PFSK-1 (cell line): ENCODE results near the gene LZTFL1.

Experiments used
- FOXP2 ChIP-seq: optimal IDR thresholded peaks from 2 replicates; pipeline ENCODE3; 2011; ENCODE audit warnings: borderline replicate concordance, control low read depth, inconsistent platforms; ENCODE audit not compliant: insufficient read depth; ENCODE audit errors: extremely low read length, extremely low read depth
- POLR2AphosphoS5 ChIP-seq: IDR thresholded peaks from 2 replicates; pipeline ENCODE4 v1.6.1; 2012; ENCODE audit warnings: low read depth, mild to moderate bottlenecking, control low read depth, low read length, moderate library complexity
- SIN3A ChIP-seq: IDR thresholded peaks from 2 replicates; pipeline ENCODE4 v1.6.1; 2012; ENCODE audit warnings: mild to moderate bottlenecking, low read length, moderate library complexity, borderline replicate concordance; ENCODE audit not compliant: insufficient read depth
- TAF1 ChIP-seq: IDR thresholded peaks from 2 replicates; pipeline ENCODE4 v1.6.1; 2012; ENCODE audit warnings: low read length, control low read depth, borderline replicate concordance; ENCODE audit not compliant: insufficient read depth
- TF ChIP-seq, protein P1 (sequence below), 2 experiments: IDR thresholded peaks; 2 replicates each; pipeline versions ENCODE4 v1.6.1 to v1.8.0; 2011 to 2012; ENCODE audit warnings: low read depth in 2 of 2, low read length in 2 of 2, control low read depth in 1 of 2, inconsistent platforms in 1 of 2, mild to moderate bottlenecking in 1 of 2, moderate library complexity in 1 of 2; ENCODE audit not compliant: insufficient read depth in 1 of 2

DNA sequence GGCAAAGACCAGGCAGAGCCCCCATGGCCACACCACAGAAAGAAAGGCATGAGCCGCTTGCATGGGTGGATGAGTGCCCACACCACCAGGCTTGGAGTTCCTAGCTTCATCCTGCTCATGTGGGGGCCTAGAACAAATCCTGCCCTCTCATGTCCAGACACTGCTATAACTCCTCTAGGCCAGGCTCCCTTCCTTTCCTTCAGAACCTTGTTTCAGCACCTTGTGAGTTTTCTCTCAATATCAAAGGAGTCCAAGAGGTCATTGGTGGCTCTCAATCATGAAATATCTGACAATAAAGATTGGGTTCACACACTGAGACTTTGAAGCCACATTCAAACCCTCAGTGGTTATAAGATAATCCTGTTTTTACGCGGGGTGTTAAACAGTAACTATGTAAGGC lies 58.3 kb downstream of the LZTFL1 start:
- TF ChIP-seq TAF1 (no peak), SIN3A (no peak), POLR2AphosphoS5 (no peak), FOXP2 (no peak)
- TF ChIP-seq, protein P1, sequence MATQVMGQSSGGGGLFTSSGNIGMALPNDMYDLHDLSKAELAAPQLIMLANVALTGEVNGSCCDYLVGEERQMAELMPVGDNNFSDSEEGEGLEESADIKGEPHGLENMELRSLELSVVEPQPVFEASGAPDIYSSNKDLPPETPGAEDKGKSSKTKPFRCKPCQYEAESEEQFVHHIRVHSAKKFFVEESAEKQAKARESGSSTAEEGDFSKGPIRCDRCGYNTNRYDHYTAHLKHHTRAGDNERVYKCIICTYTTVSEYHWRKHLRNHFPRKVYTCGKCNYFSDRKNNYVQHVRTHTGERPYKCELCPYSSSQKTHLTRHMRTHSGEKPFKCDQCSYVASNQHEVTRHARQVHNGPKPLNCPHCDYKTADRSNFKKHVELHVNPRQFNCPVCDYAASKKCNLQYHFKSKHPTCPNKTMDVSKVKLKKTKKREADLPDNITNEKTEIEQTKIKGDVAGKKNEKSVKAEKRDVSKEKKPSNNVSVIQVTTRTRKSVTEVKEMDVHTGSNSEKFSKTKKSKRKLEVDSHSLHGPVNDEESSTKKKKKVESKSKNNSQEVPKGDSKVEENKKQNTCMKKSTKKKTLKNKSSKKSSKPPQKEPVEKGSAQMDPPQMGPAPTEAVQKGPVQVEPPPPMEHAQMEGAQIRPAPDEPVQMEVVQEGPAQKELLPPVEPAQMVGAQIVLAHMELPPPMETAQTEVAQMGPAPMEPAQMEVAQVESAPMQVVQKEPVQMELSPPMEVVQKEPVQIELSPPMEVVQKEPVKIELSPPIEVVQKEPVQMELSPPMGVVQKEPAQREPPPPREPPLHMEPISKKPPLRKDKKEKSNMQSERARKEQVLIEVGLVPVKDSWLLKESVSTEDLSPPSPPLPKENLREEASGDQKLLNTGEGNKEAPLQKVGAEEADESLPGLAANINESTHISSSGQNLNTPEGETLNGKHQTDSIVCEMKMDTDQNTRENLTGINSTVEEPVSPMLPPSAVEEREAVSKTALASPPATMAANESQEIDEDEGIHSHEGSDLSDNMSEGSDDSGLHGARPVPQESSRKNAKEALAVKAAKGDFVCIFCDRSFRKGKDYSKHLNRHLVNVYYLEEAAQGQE (IDR thresholded peaks at IDR 0.05; ENCODE audit: insufficient read depth in 1 of 2, low read depth in 2 of 2, low read length in 2 of 2) = no peak
